ENCODE results near the gene NTPCR. TPM values are rescaled to one million over a fixed set of nuclear protein-coding genes. Genes with fewer than 3 reads are reported as not detected.
"Not testable (repeated sequence)": the region's sequence is repeated elsewhere in the genome, so short reads cannot be mapped to it uniquely, and the experiment has no call there.

Gene NTPCR
- polyA plus RNA-seq, 2 donors: 38.2 to 45.7 TPM

DNA sequence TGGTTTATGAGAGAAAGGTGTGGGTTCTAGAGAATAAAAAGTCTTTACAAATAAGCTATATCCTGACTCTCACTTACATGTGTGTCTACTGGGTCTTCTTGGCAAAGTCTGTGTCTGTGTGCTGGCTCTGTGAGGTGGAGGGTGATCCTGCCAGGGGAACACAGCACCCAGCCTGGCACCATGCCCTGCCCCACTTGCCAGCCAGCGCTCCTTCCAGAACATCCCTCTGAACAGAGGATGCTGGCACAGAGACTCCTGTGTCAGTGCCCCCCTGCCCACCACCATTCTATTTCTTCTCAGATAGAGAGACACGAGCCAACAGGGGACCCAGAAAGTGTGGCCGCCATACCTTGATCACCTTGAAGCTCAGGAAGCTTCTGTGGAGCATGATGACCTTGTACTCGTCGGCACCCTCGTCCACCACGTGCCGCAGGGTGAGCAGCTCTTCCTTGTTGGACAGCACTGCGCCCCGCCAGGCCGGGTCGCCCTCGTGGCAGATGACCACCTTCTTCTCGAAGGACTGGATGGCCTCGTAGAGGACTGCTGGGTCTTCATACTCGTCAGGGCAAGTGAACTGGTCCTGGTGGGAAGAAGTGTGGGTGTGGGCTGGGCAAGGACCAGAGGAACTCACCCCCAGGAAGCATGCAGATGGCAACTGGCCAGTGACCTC is 49.7 kb downstream of the NTPCR start:
- peaks cover 9 to 15% of the 10 kb centered on the region in 2 donors for H3K36me3 ChIP-seq (ENCODE audit: control insufficient read depth in 2 of 2, insufficient read depth in 2 of 2, low read length in 1 of 2)
- no peak overlapping the region for H3K4me3 ChIP-seq (ENCODE audit: low read depth in 1 of 2, low read length in 2 of 2)
- no peak overlapping the region for H3K27ac ChIP-seq (ENCODE audit: low read depth in 2 of 2, low read length in 1 of 2)
- no peaks in the 10 kb centered on the region for H3K9me3 ChIP-seq (ENCODE audit: control insufficient read depth in 2 of 2, insufficient read depth in 1 of 2, low read depth in 1 of 2, low read length in 1 of 2)
- H3K27me3 ChIP-seq (ENCODE audit: control insufficient read depth in 1 of 2, insufficient read depth in 2 of 2, low read length in 2 of 2): no peaks in the 10 kb centered on the region
- H3K4me1 ChIP-seq (ENCODE audit: control insufficient read depth in 2 of 2, insufficient read depth in 2 of 2, low read length in 1 of 2): no peaks in the 10 kb centered on the region
- 94 to 96% methylated on average over 16 of the region's 16 CpGs for WGBS, 2 donors

DNA sequence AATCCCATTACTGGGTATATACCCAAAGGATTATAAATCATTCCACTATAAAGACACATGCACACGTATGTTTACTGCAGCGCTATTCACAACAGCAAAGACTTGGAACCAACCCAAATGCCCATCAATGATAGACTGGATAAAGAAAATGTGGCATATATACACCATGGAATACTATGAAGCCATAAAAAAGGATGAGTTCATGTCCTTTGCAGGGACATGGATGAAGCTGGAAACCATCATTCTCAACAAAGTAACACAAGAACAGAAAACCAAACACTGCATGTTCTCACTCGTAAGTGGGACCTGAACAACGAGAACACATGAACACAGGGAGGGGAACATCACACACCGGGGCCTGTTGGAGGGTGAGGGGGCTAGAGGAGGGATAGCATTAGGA is 53.2 kb downstream of the NTPCR start:
- H3K27me3 ChIP-seq (ENCODE audit: control insufficient read depth in 1 of 2, insufficient read depth in 2 of 2, low read length in 2 of 2); H3K4me3 ChIP-seq (ENCODE audit: low read depth in 1 of 2, low read length in 2 of 2); H3K27ac ChIP-seq (ENCODE audit: low read depth in 2 of 2, low read length in 1 of 2); H3K9me3 ChIP-seq (ENCODE audit: control insufficient read depth in 2 of 2, insufficient read depth in 1 of 2, low read depth in 1 of 2, low read length in 1 of 2); H3K36me3 ChIP-seq (ENCODE audit: control insufficient read depth in 2 of 2, insufficient read depth in 2 of 2, low read length in 1 of 2); H3K4me1 ChIP-seq (ENCODE audit: control insufficient read depth in 2 of 2, insufficient read depth in 2 of 2, low read length in 1 of 2): not testable (repeated sequence)
- WGBS, 2 donors: 96 to 98% methylated on average over 5 of the region's 5 CpGs

DNA sequence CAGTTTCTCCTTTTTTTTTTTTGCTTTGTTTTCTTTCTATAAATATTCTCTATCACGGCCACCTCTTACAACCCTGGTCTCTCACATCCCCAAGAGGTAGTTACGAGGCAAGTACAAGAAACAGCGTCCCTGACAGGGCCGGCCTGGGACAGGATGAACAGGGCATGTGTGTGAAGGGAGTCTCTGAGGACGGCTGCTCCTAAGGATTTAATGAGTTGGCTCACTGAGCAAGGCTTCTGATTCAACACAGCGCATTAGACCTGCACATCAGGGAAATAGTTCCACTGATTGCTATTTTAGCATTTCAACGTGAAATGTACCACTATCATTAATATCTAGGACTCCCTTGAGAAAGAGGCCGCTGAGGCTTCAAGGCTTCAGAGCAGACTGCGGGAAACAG is 54.0 kb downstream of the NTPCR start:
- Histone ChIP-seq H3K27me3 (ENCODE audit: control insufficient read depth in 1 of 2, insufficient read depth in 2 of 2, low read length in 2 of 2) (no peaks in the 10 kb centered on the region), H3K27ac (ENCODE audit: low read depth in 2 of 2, low read length in 1 of 2) (no peak overlapping the region), H3K4me3 (ENCODE audit: low read depth in 1 of 2, low read length in 2 of 2) (no peak overlapping the region), H3K4me1 (ENCODE audit: control insufficient read depth in 2 of 2, insufficient read depth in 2 of 2, low read length in 1 of 2) (no peaks in the 10 kb centered on the region), H3K36me3 (ENCODE audit: control insufficient read depth in 2 of 2, insufficient read depth in 2 of 2, low read length in 1 of 2) (peaks cover 3 to 4% of the 10 kb centered on the region in 2 donors), H3K9me3 (ENCODE audit: control insufficient read depth in 2 of 2, insufficient read depth in 1 of 2, low read depth in 1 of 2, low read length in 1 of 2) (no peaks in the 10 kb centered on the region)
- 92 to 94% methylated on average over 9 of the region's 9 CpGs for WGBS, 2 donors

DNA sequence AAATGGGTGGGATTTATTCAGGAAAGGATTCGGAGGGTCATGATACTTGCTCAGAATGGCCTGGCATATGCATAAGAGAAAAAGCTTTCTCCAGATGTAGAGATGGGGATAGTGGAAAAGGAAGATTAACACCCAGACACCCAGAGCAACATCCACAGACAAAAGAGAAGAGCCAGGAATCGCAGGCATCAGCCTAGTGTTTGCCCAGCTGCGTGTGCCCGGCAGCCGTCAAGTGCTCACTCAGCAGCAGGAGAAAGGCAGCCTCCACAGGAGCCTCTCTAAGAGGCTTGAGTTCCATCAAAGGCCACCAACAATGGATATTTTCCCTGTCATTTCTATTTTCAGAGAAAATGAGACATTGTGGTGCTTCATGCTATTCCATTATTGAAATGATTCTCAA is 54.7 kb downstream of the NTPCR start:
- H3K36me3 ChIP-seq (ENCODE audit: control insufficient read depth in 2 of 2, insufficient read depth in 2 of 2, low read length in 1 of 2): peaks cover under 1% of the 10 kb centered on the region in 2 donors
- no peak overlapping the region for H3K27ac ChIP-seq (ENCODE audit: low read depth in 2 of 2, low read length in 1 of 2)
- H3K27me3 ChIP-seq (ENCODE audit: control insufficient read depth in 1 of 2, insufficient read depth in 2 of 2, low read length in 2 of 2): no peaks in the 10 kb centered on the region
- H3K4me3 ChIP-seq (ENCODE audit: low read depth in 1 of 2, low read length in 2 of 2): no peak overlapping the region
- H3K4me1 ChIP-seq (ENCODE audit: control insufficient read depth in 2 of 2, insufficient read depth in 2 of 2, low read length in 1 of 2): no peaks in the 10 kb centered on the region
- H3K9me3 ChIP-seq (ENCODE audit: control insufficient read depth in 2 of 2, insufficient read depth in 1 of 2, low read depth in 1 of 2, low read length in 1 of 2): no peaks in the 10 kb centered on the region
- WGBS, 2 donors: 91 to 96% methylated on average over 5 of the region's 5 CpGs

DNA sequence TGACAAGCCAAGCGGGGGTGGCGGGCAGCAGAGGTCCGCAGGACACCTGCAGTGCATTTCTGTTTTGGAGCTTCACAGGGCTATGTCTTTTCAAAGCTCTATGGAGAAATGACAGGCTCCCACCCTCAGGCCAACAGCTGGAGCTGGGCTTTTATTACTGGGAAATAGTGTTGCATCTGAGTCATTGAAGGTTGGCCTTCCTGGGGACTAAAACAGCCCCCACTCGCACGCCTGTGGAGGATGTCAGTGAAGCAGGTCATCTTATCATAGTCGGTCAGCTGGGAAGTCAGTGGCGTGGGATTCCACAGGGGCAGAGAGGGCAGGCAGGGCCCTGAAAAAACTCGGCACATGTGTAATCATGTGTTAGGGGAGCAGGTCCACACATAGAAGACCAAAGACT is 55.3 kb downstream of the NTPCR start:
- no peaks in the 10 kb centered on the region for H3K9me3 ChIP-seq (ENCODE audit: control insufficient read depth in 2 of 2, insufficient read depth in 1 of 2, low read depth in 1 of 2, low read length in 1 of 2)
- no peaks in the 10 kb centered on the region for H3K4me1 ChIP-seq (ENCODE audit: control insufficient read depth in 2 of 2, insufficient read depth in 2 of 2, low read length in 1 of 2)
- 88 to 89% methylated on average over 8 of the region's 8 CpGs for WGBS, 2 donors
- no peak overlapping the region for H3K27ac ChIP-seq (ENCODE audit: low read depth in 2 of 2, low read length in 1 of 2)
- no peaks in the 10 kb centered on the region for H3K36me3 ChIP-seq (ENCODE audit: control insufficient read depth in 2 of 2, insufficient read depth in 2 of 2, low read length in 1 of 2)
- H3K27me3 ChIP-seq (ENCODE audit: control insufficient read depth in 1 of 2, insufficient read depth in 2 of 2, low read length in 2 of 2): no peaks in the 10 kb centered on the region
- no peak overlapping the region for H3K4me3 ChIP-seq (ENCODE audit: low read depth in 1 of 2, low read length in 2 of 2)

DNA sequence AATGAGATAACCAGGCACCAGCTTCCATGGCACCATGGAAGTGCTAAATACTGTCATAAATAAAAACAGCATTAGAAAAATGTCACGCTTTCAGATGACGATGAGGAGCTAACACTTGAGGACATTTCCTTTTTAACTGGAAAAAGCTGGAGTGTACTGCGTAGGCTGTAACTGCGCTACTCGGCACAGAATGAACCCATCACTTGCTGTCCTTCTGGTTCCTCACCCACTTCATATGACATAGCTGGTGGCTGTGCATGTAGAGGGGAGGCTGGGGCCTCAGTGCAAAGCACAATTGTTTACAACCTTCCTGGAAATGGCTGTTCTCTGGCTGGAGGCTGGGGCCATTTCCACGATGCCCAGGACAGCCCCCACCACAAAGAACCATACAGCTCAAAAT is 55.7 kb downstream of the NTPCR start:
- Histone ChIP-seq H3K4me1 (ENCODE audit: control insufficient read depth in 2 of 2, insufficient read depth in 2 of 2, low read length in 1 of 2) (no peaks in the 10 kb centered on the region), H3K27me3 (ENCODE audit: control insufficient read depth in 1 of 2, insufficient read depth in 2 of 2, low read length in 2 of 2) (no peaks in the 10 kb centered on the region), H3K4me3 (ENCODE audit: low read depth in 1 of 2, low read length in 2 of 2) (no peak overlapping the region), H3K27ac (ENCODE audit: low read depth in 2 of 2, low read length in 1 of 2) (no peak overlapping the region), H3K9me3 (ENCODE audit: control insufficient read depth in 2 of 2, insufficient read depth in 1 of 2, low read depth in 1 of 2, low read length in 1 of 2) (no peaks in the 10 kb centered on the region), H3K36me3 (ENCODE audit: control insufficient read depth in 2 of 2, insufficient read depth in 2 of 2, low read length in 1 of 2) (no peaks in the 10 kb centered on the region)
- 79% methylated on average over 6 of the region's 6 CpGs for WGBS, 2 donors

DNA sequence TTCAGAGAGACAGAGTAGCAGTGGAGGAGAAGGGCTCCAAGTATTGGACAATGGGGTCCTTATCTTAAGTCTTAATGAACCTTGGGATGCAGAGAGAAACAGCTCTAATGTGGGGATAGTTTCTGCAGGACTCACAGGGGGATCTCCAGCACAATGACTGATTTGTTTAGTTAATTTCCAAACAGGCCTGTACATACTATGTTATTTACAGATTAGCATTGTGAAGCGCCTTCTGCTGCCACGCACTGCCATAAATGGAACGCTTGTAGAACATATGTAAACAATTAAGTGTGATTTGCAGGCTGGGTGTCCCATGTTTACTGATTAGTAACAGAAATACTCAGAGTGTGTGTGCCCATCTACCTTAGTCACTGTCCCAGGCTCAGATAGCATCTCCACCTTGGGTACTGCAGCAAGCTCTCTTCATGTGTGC is 56.1 kb downstream of the NTPCR start:
- Histone ChIP-seq H3K36me3 (ENCODE audit: control insufficient read depth in 2 of 2, insufficient read depth in 2 of 2, low read length in 1 of 2) (no peaks in the 10 kb centered on the region), H3K27me3 (ENCODE audit: control insufficient read depth in 1 of 2, insufficient read depth in 2 of 2, low read length in 2 of 2) (no peaks in the 10 kb centered on the region), H3K27ac (ENCODE audit: low read depth in 2 of 2, low read length in 1 of 2) (no peak overlapping the region), H3K4me3 (ENCODE audit: low read depth in 1 of 2, low read length in 2 of 2) (no peak overlapping the region), H3K9me3 (ENCODE audit: control insufficient read depth in 2 of 2, insufficient read depth in 1 of 2, low read depth in 1 of 2, low read length in 1 of 2) (no peaks in the 10 kb centered on the region), H3K4me1 (ENCODE audit: control insufficient read depth in 2 of 2, insufficient read depth in 2 of 2, low read length in 1 of 2) (no peaks in the 10 kb centered on the region)
- WGBS, 2 donors: 94 to 97% methylated on average over 3 of the region's 3 CpGs

DNA sequence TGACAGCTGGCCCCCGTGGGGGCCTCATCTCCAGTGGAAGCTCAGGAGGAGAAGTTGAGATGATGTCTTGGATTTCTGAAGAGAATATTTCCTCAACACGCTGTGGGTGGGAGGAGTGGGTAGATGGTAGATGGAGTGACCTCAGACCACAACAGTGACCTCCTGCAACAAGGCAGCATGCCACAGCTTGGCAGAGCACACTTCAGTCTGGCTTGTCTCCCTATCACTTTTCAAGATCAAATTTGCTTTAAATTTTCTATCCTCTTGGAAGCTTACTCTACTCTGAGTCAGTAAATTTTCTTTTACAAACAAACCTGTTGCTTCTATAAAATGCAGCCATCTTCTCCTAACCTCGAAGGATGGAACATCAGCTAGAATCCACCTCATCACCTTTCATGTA is 59.7 kb downstream of the NTPCR start:
- no peaks in the 10 kb centered on the region for H3K4me1 ChIP-seq (ENCODE audit: control insufficient read depth in 2 of 2, insufficient read depth in 2 of 2, low read length in 1 of 2)
- no peaks in the 10 kb centered on the region for H3K27me3 ChIP-seq (ENCODE audit: control insufficient read depth in 1 of 2, insufficient read depth in 2 of 2, low read length in 2 of 2)
- H3K9me3 ChIP-seq (ENCODE audit: control insufficient read depth in 2 of 2, insufficient read depth in 1 of 2, low read depth in 1 of 2, low read length in 1 of 2): no peaks in the 10 kb centered on the region
- WGBS, 2 donors: 82 to 84% methylated on average over 3 of the region's 3 CpGs
- no peaks in the 10 kb centered on the region for H3K36me3 ChIP-seq (ENCODE audit: control insufficient read depth in 2 of 2, insufficient read depth in 2 of 2, low read length in 1 of 2)
- H3K27ac ChIP-seq (ENCODE audit: low read depth in 2 of 2, low read length in 1 of 2): no peak overlapping the region
- H3K4me3 ChIP-seq (ENCODE audit: low read depth in 1 of 2, low read length in 2 of 2): no peak overlapping the region

DNA sequence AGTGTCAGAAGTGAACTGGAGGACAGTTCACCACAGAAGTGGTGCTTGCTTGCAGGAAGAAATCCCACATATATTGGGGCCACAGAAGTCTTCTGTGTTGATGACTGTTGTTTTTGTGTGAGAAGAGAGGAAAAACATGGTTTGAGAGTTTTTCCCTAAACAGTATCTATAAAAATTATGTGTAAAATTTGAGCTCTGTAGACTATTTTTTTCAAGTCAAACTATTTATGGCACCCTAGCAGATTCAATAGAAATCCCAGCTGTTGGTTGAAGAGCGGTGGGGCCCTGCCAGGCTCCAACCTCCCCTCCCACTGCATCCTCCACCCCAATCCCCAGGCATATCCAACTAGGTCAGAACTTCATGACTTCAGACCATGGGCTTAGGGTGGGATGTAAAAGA is 61.6 kb downstream of the NTPCR start:
- Histone ChIP-seq H3K4me1 (ENCODE audit: control insufficient read depth in 2 of 2, insufficient read depth in 2 of 2, low read length in 1 of 2) (no peaks in the 10 kb centered on the region), H3K9me3 (ENCODE audit: control insufficient read depth in 2 of 2, insufficient read depth in 1 of 2, low read depth in 1 of 2, low read length in 1 of 2) (no peaks in the 10 kb centered on the region), H3K27ac (ENCODE audit: low read depth in 2 of 2, low read length in 1 of 2) (no peak overlapping the region), H3K27me3 (ENCODE audit: control insufficient read depth in 1 of 2, insufficient read depth in 2 of 2, low read length in 2 of 2) (no peaks in the 10 kb centered on the region), H3K36me3 (ENCODE audit: control insufficient read depth in 2 of 2, insufficient read depth in 2 of 2, low read length in 1 of 2) (no peaks in the 10 kb centered on the region), H3K4me3 (ENCODE audit: low read depth in 1 of 2, low read length in 2 of 2) (no peak overlapping the region)
- WGBS, 2 donors: 87 to 91% methylated on average over 1 of the region's 1 CpG

DNA sequence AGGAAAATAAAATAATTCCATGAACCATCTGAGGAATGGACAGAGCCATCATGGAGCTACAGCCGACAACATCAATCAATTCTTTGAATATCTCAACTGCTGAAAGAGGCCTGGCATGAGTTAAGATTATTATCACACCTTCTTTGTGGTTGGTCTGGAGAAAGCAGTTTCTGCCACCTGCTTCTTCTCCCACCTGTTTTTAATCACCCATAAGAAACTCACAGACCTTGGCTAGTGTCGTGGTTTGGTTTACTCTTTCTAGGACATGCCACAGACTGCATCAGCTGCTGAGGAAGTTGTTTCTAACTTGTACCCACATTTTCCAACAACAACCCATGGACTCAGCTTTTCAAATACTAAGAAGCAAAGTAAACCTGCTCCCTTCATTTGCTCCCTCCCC is 65.6 kb downstream of the NTPCR start:
- Histone ChIP-seq H3K9me3 (ENCODE audit: control insufficient read depth in 2 of 2, insufficient read depth in 1 of 2, low read depth in 1 of 2, low read length in 1 of 2) (no peaks in the 10 kb centered on the region), H3K27me3 (ENCODE audit: control insufficient read depth in 1 of 2, insufficient read depth in 2 of 2, low read length in 2 of 2) (no peaks in the 10 kb centered on the region), H3K4me3 (ENCODE audit: low read depth in 1 of 2, low read length in 2 of 2) (no peak overlapping the region), H3K36me3 (ENCODE audit: control insufficient read depth in 2 of 2, insufficient read depth in 2 of 2, low read length in 1 of 2) (no peaks in the 10 kb centered on the region), H3K27ac (ENCODE audit: low read depth in 2 of 2, low read length in 1 of 2) (no peak overlapping the region), H3K4me1 (ENCODE audit: control insufficient read depth in 2 of 2, insufficient read depth in 2 of 2, low read length in 1 of 2) (no peaks in the 10 kb centered on the region)
- 58 to 82% methylated on average over 2 of the region's 2 CpGs for WGBS, 2 donors

Data from esophagus (tissue), 2 donors.